Lung (tissue), 12 donors: ENCODE results near the gene PCNT. TPM values are rescaled to one million over a fixed set of nuclear protein-coding genes. Genes with fewer than 3 reads are reported as not detected.
"Not testable (repeated sequence)": the region's sequence is repeated elsewhere in the genome, so short reads cannot be mapped to it uniquely, and the experiment has no call there.

Experiments used
- ATAC-seq: fragments of 200-7000 bp; cut with Tn5 transposase; one replicate; pipeline ENCODE4 v1.9.1; 2020; ENCODE audit warnings: moderate number of reproducible peaks; ENCODE audit not compliant: insufficient read depth, low FRiP score
- DNase-seq, 3 donors: peaks; one replicate each; pipeline ENCODE4 v3.0.0-alpha.2; 2013 to 2017
- H3K27ac ChIP-seq, 2 donors: one replicate each; pipeline ENCODE4 v1.5.1; 2013; ENCODE audit warnings: mild to moderate bottlenecking in 2 of 2, moderate library complexity in 2 of 2, control low read depth in 1 of 2, inconsistent platforms in 1 of 2, low read depth in 1 of 2, low read length in 1 of 2
- H3K27me3 ChIP-seq, 3 donors: one replicate each; pipeline ENCODE4 v1.5.1; 2013; ENCODE audit warnings: low read length in 2 of 3; ENCODE audit not compliant: control insufficient read depth in 3 of 3, insufficient read depth in 3 of 3
- H3K36me3 ChIP-seq, 4 donors: one replicate each; pipeline ENCODE4 v1.5.1; 2013; ENCODE audit warnings: low read length in 4 of 4, mild to moderate bottlenecking in 1 of 4, moderate library complexity in 1 of 4; ENCODE audit not compliant: control insufficient read depth in 4 of 4, insufficient read depth in 4 of 4
- H3K4me1 ChIP-seq, 5 donors: one replicate each; pipeline ENCODE4 v1.5.1; 2013; ENCODE audit warnings: low read length in 5 of 5, mild to moderate bottlenecking in 2 of 5, moderate library complexity in 1 of 5; ENCODE audit not compliant: control insufficient read depth in 5 of 5, insufficient read depth in 5 of 5
- H3K4me3 ChIP-seq: one replicate; pipeline ENCODE4 v1.5.1; 2013; ENCODE audit warnings: mild to moderate bottlenecking, control low read depth, moderate library complexity
- H3K9ac ChIP-seq, 2 donors: one replicate each; pipeline ENCODE4 v1.5.1; 2013; ENCODE audit warnings: low read length in 2 of 2, control low read depth in 1 of 2; ENCODE audit not compliant: insufficient read depth in 1 of 2
- H3K9me3 ChIP-seq, 4 donors: one replicate each; pipeline ENCODE4 v1.5.1; 2013; ENCODE audit warnings: low read length in 3 of 4, mild to moderate bottlenecking in 1 of 4, moderate library complexity in 1 of 4; ENCODE audit not compliant: control insufficient read depth in 4 of 4, insufficient read depth in 3 of 4
- CTCF ChIP-seq: IDR thresholded peaks from 2 replicates; pipeline ENCODE4 v1.5.1; 2012; ENCODE audit warnings: mild to moderate bottlenecking; ENCODE audit errors: control extremely low read depth, extremely low read depth
- whole genome bisulfite sequencing, 2 donors: extraction: QIAGEN DNeasy Blood & Tissue Kit; methylation state at CpG; one replicate each; pipeline ENCODE4 v1.1.7; 2013; 5-methylcytosine and 5-hydroxymethylcytosine counted together
- polyA plus RNA-seq, 2 donors: library from polyadenylated mRNA; stranded (reverse); fragments of 200-250 nt; gene quantifications; one replicate each; pipeline ENCODE4 v1.2.1, GENCODE V29; 2013
- total RNA-seq, 2 donors: library from RNA; depleted of rRNA in 1 of 2; stranded (reverse); fragments of >200 nt in 1 of 2; gene quantifications; one replicate each; pipeline ENCODE4 v1.2.1, GENCODE V29; 2014 to 2021
- donor health status: control.
- donor health status: control.
- donor health status: Bipolar disorder and iron deficiency.
- donor health status: healthy.
- donor health status: DM: yes; HTN: yes; CAD: no.

The PCNT gene
- total and polyA plus RNA-seq, 4 donors: 9.8 to 37.2 (median 18.5) TPM

GRCh38 chr21:46459024-46459355 is 135.0 kb downstream of the PCNT start:
- no peak for TF ChIP-seq CTCF
- ATAC-seq (no peak), DNase-seq (no peak)
- H3K9me3 ChIP-seq: no peaks in the 10 kb centered on the region
- 0% methylated on average over 21 to 36 of the region's 36 CpGs for WGBS, 2 donors
- H3K4me1 ChIP-seq: peaks cover 8 to 29% (median 24%) of the 10 kb centered on the region in 5 donors
- H3K9ac ChIP-seq: peak overlapping the region; percentile 52 to 63
- peak overlapping the region; percentile 82 to 97 for H3K27ac ChIP-seq
- H3K36me3 ChIP-seq: peaks cover 0 to 4% (median 3%) of the 10 kb centered on the region in 4 donors
- H3K27me3 ChIP-seq: no peaks in the 10 kb centered on the region
- H3K4me3 ChIP-seq: peak overlapping the region; percentile 72

GRCh38 chr21:46459356-46460112 is 135.6 kb downstream of the PCNT start:
- ATAC-seq: no peak
- Histone ChIP-seq H3K9ac (peak overlapping the region; percentile 52 to 74), H3K4me1 (peaks cover 8 to 29% (median 19%) of the 10 kb centered on the region in 5 donors), H3K36me3 (peaks cover 0 to 4% (median 4%) of the 10 kb centered on the region in 4 donors), H3K9me3 (no peaks in the 10 kb centered on the region), H3K27me3 (no peaks in the 10 kb centered on the region), H3K4me3 (peak overlapping the region; percentile 72), H3K27ac (peak overlapping the region; percentile 68 to 97)
- no peak for TF ChIP-seq CTCF
- 2 to 3% methylated on average over 34 to 41 of the region's 41 CpGs for WGBS, 2 donors
- DNase-seq: peak; percentile 31 to 38 (median 33)

- no peak for TF ChIP-seq CTCF
- no peak for ATAC-seq
- peaks cover 0 to 15% (median 7%) of the 10 kb centered on the region in 5 donors for H3K4me1 ChIP-seq
- H3K4me3 ChIP-seq: no peak overlapping the region
- DNase-seq: no peak
- no peaks in the 10 kb centered on the region for H3K9me3 ChIP-seq
- no peak overlapping the region for H3K9ac ChIP-seq
- 66 to 91% methylated on average over 5 of the region's 5 CpGs for WGBS, 2 donors
- no peak overlapping the region for H3K27ac ChIP-seq
- no peaks in the 10 kb centered on the region for H3K27me3 ChIP-seq
- H3K36me3 ChIP-seq: peaks cover 0 to 4% (median 1%) of the 10 kb centered on the region in 4 donors
Observed at GRCh38 chr21:46461909-46462308, 138.0 kb downstream of the PCNT start.

- H3K4me1 ChIP-seq, H3K36me3 ChIP-seq, H3K27ac ChIP-seq, DNase-seq, H3K4me3 ChIP-seq, H3K9me3 ChIP-seq, ATAC-seq, H3K9ac ChIP-seq, H3K27me3 ChIP-seq: not testable (repeated sequence)
- 96% methylated on average over 6 of the region's 6 CpGs for WGBS, 2 donors
Observed at GRCh38 chr21:46465153-46465552, 141.2 kb downstream of the PCNT start.
